Right lobe of liver (tissue), 6 donors: ENCODE results near the gene RAD23A. TPM values are rescaled to one million over a fixed set of nuclear protein-coding genes. Genes with fewer than 3 reads are reported as not detected.
"Not testable (repeated sequence)": the region's sequence is repeated elsewhere in the genome, so short reads cannot be mapped to it uniquely, and the experiment has no call there.

Experiments
- ATAC-seq, 4 donors: fragments of 200-7000 bp; cut with Tn5 transposase; one replicate each; pipeline ENCODE4 v1.9.1; 2020; ENCODE audit warnings: mild to moderate bottlenecking in 4 of 4, moderate library complexity in 4 of 4
- DNase-seq, 3 donors: peaks; one replicate each; pipeline ENCODE4 v3.0.0-alpha.2; 2020
- H3K27ac ChIP-seq, 3 donors: fragments of 200-600 bp; one replicate each; pipeline ENCODE4 v1.8.0; 2022
- H3K27me3 ChIP-seq, 2 donors: fragments of 200-600 bp; one replicate each; pipeline ENCODE4 v1.8.0; 2022
- H3K36me3 ChIP-seq, 4 donors: fragments of 200-600 bp; sonication (generic) in 1 of 4; one replicate each; pipeline versions ENCODE4 v1.5.1 to v1.8.0; 2017 to 2022; ENCODE audit warnings: control low read depth in 1 of 4
- H3K4me1 ChIP-seq, 4 donors: fragments of 200-600 bp; sonication (generic) in 1 of 4; one replicate each; pipeline versions ENCODE4 v1.5.1 to v1.8.0; 2017 to 2022; ENCODE audit warnings: control low read depth in 1 of 4
- H3K4me3 ChIP-seq, 3 donors: fragments of 200-600 bp; one replicate each; pipeline ENCODE4 v1.8.0; 2022
- H3K9me3 ChIP-seq, 4 donors: fragments of 200-600 bp; sonication (generic) in 1 of 4; one replicate each; pipeline versions ENCODE4 v1.5.1 to v1.8.0; 2017 to 2022; ENCODE audit warnings: control low read depth in 1 of 4
- POLR2A ChIP-seq: fragments of 450-650 bp; IDR thresholded peaks from one replicate; pipeline ENCODE4 v1.6.1; 2017; ENCODE audit warnings: antibody characterized with exemption, mild to moderate bottlenecking
- WGBS: methylation state at CpG from one replicate; pipeline ENCODE4 v1.1.6; 2018; ENCODE audit warnings: low coverage, low lambda C conversion rate; ENCODE audit not compliant: insufficient coverage; ENCODE audit errors: missing lambda C conversion rate; 5-methylcytosine and 5-hydroxymethylcytosine counted together
- intact Hi-C, 2 donors: fragments of 100-400 bp; cut with DNase I; formaldehyde crosslinking; loops; one replicate each; pipeline versions ENCODE4 v1.11.2 to v1.14.1; 2022
- total RNA-seq, 6 experiments: library from RNA; depleted of rRNA in 2 of 6; stranded (reverse); fragments of >200 nt in 2 of 6; fragmentation: NEBNext Ultra II Directional in 3 of 6; extraction: Animal tissue kit (Norgen Biotek cat#: 25700) in 3 of 6; gene quantifications; one replicate each; pipeline versions ENCODE4 v1.1.0 to v1.2.4, GENCODE V29; 2016 to 2023
- TF ChIP-seq, protein P1 (sequence below), 4 donors: fragments of 200-600 bp in 3 of 4; fragments of 450-650 bp in 1 of 4; IDR thresholded peaks; one replicate each; pipeline versions ENCODE4 v1.5.1 to v1.8.0; 2016 to 2022; ENCODE audit warnings: antibody characterized with exemption in 4 of 4, mild to moderate bottlenecking in 2 of 4
- donor health status: DM: no; HTN: yes; CAD: no.
- donor health status: DM: no; HTN: no; CAD: no.
- donor health status: DM: no; HTN: no; CAD: no.
- donor health status: DM: no; HTN: yes; CAD: no.
- donor health status: DM: no; HTN: yes; CAD: no.

RAD23A gene
- total RNA-seq, 6 experiments from 2014 or later: 37.8 to 69.0 (median 52.9) TPM

- intact Hi-C loops: no loop called here
- Histone ChIP-seq H3K36me3 (peaks cover 0 to 62% (median 29%) of the 10 kb centered on the region in 4 donors), H3K27ac (no peak overlapping the region), H3K4me3 (no peak overlapping the region), H3K4me1 (peaks cover 0 to 12% (median 6%) of the 10 kb centered on the region in 4 donors), H3K9me3 (no peaks in the 10 kb centered on the region), H3K27me3 (no peaks in the 10 kb centered on the region)
- 83% methylated on average over 2 of the region's 16 CpGs for WGBS
- TF ChIP-seq POLR2A: no peak
- TF ChIP-seq, protein P1, sequence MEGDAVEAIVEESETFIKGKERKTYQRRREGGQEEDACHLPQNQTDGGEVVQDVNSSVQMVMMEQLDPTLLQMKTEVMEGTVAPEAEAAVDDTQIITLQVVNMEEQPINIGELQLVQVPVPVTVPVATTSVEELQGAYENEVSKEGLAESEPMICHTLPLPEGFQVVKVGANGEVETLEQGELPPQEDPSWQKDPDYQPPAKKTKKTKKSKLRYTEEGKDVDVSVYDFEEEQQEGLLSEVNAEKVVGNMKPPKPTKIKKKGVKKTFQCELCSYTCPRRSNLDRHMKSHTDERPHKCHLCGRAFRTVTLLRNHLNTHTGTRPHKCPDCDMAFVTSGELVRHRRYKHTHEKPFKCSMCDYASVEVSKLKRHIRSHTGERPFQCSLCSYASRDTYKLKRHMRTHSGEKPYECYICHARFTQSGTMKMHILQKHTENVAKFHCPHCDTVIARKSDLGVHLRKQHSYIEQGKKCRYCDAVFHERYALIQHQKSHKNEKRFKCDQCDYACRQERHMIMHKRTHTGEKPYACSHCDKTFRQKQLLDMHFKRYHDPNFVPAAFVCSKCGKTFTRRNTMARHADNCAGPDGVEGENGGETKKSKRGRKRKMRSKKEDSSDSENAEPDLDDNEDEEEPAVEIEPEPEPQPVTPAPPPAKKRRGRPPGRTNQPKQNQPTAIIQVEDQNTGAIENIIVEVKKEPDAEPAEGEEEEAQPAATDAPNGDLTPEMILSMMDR (IDR thresholded peaks at IDR 0.05): no peak
- ATAC-seq (no peak), DNase-seq (no peak)
These were observed 4.0 kb downstream of the RAD23A start for GRCh38 chr19:12949363-12950283.

DNA sequence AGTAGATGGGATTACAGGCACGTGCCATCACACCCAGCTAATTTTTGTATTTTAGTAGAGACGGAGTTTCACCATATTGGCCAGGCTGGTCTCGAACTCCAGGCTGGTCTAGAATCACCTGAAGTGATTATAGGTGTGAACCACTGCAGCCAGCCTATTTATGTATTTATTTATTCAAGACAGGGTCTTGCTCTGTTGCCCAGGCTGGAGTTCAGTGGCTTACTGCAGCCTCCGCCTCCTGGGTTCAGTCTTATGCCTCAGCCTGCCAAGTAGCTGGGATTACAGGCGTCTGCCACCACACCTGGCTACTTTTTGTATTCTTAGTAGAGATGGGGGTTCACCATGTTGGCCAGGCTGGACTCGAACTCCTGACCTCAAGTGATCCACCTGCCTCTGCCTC, 6.4 kb downstream of the RAD23A start:
- intact Hi-C loops, H3K27me3 ChIP-seq, H3K4me3 ChIP-seq, DNase-seq, H3K27ac ChIP-seq, H3K9me3 ChIP-seq, H3K4me1 ChIP-seq, ATAC-seq: not testable (repeated sequence)
- 100% methylated on average over 4 of the region's 6 CpGs for WGBS
- H3K36me3 ChIP-seq: peaks cover 0 to 59% (median 28%) of the 10 kb centered on the region in 4 donors

- Histone ChIP-seq H3K27me3 (no peaks in the 10 kb centered on the region), H3K9me3 (no peaks in the 10 kb centered on the region), H3K4me1 (peaks cover 0 to 5% (median 0%) of the 10 kb centered on the region in 4 donors), H3K27ac (peak overlapping the region in 1 of 3 donors; percentile 43), H3K36me3 (peaks cover 0 to 59% (median 27%) of the 10 kb centered on the region in 4 donors), H3K4me3 (no peak overlapping the region)
- WGBS: 33% methylated on average over 7 of the region's 12 CpGs
- DNase-seq (no peak), ATAC-seq (no peak)
- intact Hi-C loops: no loop called here
- TF ChIP-seq POLR2A: no peak
- TF ChIP-seq, protein P1 (IDR thresholded peaks at IDR 0.05): no peak
These were observed 7.0 kb downstream of the RAD23A start for GRCh38 chr19:12952488-12953137.

GRCh38 chr19:12953138-12953798, 7.6 kb downstream of the RAD23A start:
- ATAC-seq (no peak), DNase-seq (no peak)
- Histone ChIP-seq H3K4me1 (peaks cover 0 to 5% (median 0%) of the 10 kb centered on the region in 4 donors), H3K27me3 (no peaks in the 10 kb centered on the region), H3K27ac (peak overlapping the region in 1 of 3 donors; percentile 43), H3K9me3 (no peaks in the 10 kb centered on the region), H3K4me3 (no peak overlapping the region), H3K36me3 (peaks cover 0 to 52% (median 26%) of the 10 kb centered on the region in 4 donors)
- 17% methylated on average over 3 of the region's 11 CpGs for WGBS
- TF ChIP-seq, protein P1 (IDR thresholded peaks at IDR 0.05): no peak
- no peak for TF ChIP-seq POLR2A
- intact Hi-C loops: no loop called here
